ENCODE data around the gene NDUFAF2. TPM values are rescaled to one million over a fixed set of nuclear protein-coding genes. Genes with fewer than 3 reads are reported as not detected.
A peak's percentile ranks its signal among the peaks of the same experiment; 100 is the strongest.

NDUFAF2 gene
- total and polyA plus RNA-seq, 10 of the 15 experiments (the other 5 are each of a cell fraction or from before 2014, with no cell fraction given): 22.4 to 121 (median 65.3) TPM

- no peaks in the 10 kb centered on the region for H4K20me1 ChIP-seq (ENCODE audit: control insufficient read depth, insufficient read depth)
- FAIRE-seq: no peak
These were observed 215.5 kb downstream of the NDUFAF2 start for GRCh38 chr5:61160497-61160896.

More at GRCh38 chr5:61160497-61160896, 215.5 kb downstream of the NDUFAF2 start:
- DNase-seq (ENCODE audit: low read depth, low spot score) (no peak), ATAC-seq (no peak)
- Histone ChIP-seq H3K36me3 (ENCODE audit: control insufficient read depth in 2 of 2, insufficient read depth in 2 of 2, low read length in 1 of 2) (peaks cover 0 to 20% of the 10 kb centered on the region in 2 experiments; a peak in 2 of 4 replicates), H3K4me2 (ENCODE audit: control insufficient read depth, insufficient read depth) (peak overlapping the region; percentile 69), H3K9ac (ENCODE audit: control insufficient read depth, insufficient read depth, low read length) (no peak overlapping the region), H3K27me3 (replicated peaks in 1 of 2; ENCODE audit: control insufficient read depth in 2 of 2, insufficient read depth in 2 of 2, low read length in 1 of 2) (no peaks in the 10 kb centered on the region), H3K9me3 (replicated peaks; ENCODE audit: control insufficient read depth, insufficient read depth, low read length) (no peaks in the 10 kb centered on the region; the same call in 1 of the 3 replicates), H3K4me3 (peak overlapping the region; percentile 73; the same call in 1 of the 2 replicates), H3K27ac (ENCODE audit: control insufficient read depth, insufficient read depth) (no peak overlapping the region), H2AFZ (ENCODE audit: control insufficient read depth, low read depth, low read length) (no peak overlapping the region), H3K79me2 (ENCODE audit: control insufficient read depth, insufficient read depth, low read length) (peaks cover 55% of the 10 kb centered on the region), H3K4me1 (ENCODE audit: control insufficient read depth, insufficient read depth, low read length) (no peaks in the 10 kb centered on the region; the same call in 1 of the 2 replicates)
- SMC1A ChIA-PET (ENCODE audit: uncharacterized antibody, unreplicated experiment): interaction anchor here (0.9 kb wide), 1 partner anchor 508 kb away, joined by 3 read pairs; no protein-coding TSS in a partner anchor
- RAD21 ChIA-PET (ENCODE audit: unreplicated experiment): no interaction called here
- intact Hi-C loops (cut with micrococcal nuclease; ENCODE audit: unreplicated experiment): loop anchor here (5.0 to 10.0 kb wide), 5 partner anchors 103 to 774 kb away; no protein-coding TSS in a partner anchor
- CTCF ChIA-PET: no interaction called here
- no TSS peak for BruUV-seq (replicated peaks)
- TF ChIP-seq, protein P1, sequence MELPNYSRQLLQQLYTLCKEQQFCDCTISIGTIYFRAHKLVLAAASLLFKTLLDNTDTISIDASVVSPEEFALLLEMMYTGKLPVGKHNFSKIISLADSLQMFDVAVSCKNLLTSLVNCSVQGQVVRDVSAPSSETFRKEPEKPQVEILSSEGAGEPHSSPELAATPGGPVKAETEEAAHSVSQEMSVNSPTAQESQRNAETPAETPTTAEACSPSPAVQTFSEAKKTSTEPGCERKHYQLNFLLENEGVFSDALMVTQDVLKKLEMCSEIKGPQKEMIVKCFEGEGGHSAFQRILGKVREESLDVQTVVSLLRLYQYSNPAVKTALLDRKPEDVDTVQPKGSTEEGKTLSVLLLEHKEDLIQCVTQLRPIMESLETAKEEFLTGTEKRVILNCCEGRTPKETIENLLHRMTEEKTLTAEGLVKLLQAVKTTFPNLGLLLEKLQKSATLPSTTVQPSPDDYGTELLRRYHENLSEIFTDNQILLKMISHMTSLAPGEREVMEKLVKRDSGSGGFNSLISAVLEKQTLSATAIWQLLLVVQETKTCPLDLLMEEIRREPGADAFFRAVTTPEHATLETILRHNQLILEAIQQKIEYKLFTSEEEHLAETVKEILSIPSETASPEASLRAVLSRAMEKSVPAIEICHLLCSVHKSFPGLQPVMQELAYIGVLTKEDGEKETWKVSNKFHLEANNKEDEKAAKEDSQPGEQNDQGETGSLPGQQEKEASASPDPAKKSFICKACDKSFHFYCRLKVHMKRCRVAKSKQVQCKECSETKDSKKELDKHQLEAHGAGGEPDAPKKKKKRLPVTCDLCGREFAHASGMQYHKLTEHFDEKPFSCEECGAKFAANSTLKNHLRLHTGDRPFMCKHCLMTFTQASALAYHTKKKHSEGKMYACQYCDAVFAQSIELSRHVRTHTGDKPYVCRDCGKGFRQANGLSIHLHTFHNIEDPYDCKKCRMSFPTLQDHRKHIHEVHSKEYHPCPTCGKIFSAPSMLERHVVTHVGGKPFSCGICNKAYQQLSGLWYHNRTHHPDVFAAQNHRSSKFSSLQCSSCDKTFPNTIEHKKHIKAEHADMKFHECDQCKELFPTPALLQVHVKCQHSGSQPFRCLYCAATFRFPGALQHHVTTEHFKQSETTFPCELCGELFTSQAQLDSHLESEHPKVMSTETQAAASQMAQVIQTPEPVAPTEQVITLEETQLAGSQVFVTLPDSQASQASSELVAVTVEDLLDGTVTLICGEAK (IDR thresholded peaks at IDR 0.05; ENCODE audit: borderline replicate concordance): peak; percentile 45; the same call in 1 of the 2 replicates
- TF ChIP-seq MEF2B (IDR thresholded peaks at IDR 0.05; ENCODE audit: partially characterized antibody, poor library complexity, severe bottlenecking): no peak
- in situ Hi-C loops (cut with MboI): loop anchor here (10.0 kb wide), 1 partner anchor 164 kb away; no protein-coding TSS in a partner anchor
- POLR2A ChIA-PET: no interaction called here
- WGBS (ENCODE audit: insufficient coverage, insufficient replicate concordance, low lambda C conversion rate, missing lambda C conversion rate): 74% methylated on average over 3 of the region's 3 CpGs
